ENCODE results near the gene RFTN1. TPM values are rescaled to one million over a fixed set of nuclear protein-coding genes. Genes with fewer than 3 reads are reported as not detected.
A peak's percentile ranks its signal among the peaks of the same experiment; 100 is the strongest.

RFTN1 gene
- total RNA-seq, 2 experiments from 2014 or later, result 81.8 to 152 TPM

- CTCF ChIA-PET (ENCODE audit: unreplicated experiment), result no interaction called here
- TF ChIP-seq EZH2phosphoT487 (IDR thresholded peaks at IDR 0.05; ENCODE audit: borderline replicate concordance, low read depth, low read length), result no peak
- peak; percentile 97 for TF ChIP-seq CTCF (conservative IDR thresholded peaks at IDR 0.05; ENCODE audit: low read length)
- Histone ChIP-seq H3K4me3 (ENCODE audit: low read depth, low read length, poor library complexity, severe bottlenecking) (no peak overlapping the region), H3K36me3 (ENCODE audit: insufficient read depth, low read length) (no peaks in the 10 kb centered on the region), H3K4me1 (ENCODE audit: insufficient read depth, low read length, poor library complexity, severe bottlenecking) (peaks cover 17% of the 10 kb centered on the region), H2AFZ (ENCODE audit: low read length) (peak overlapping the region; percentile 97), H4K20me1 (ENCODE audit: insufficient read depth, low read length) (no peaks in the 10 kb centered on the region), H3K4me2 (ENCODE audit: low read length) (peak overlapping the region; percentile 11; the same call in 1 of the 2 replicates), H3K9me2 (ENCODE audit: insufficient read depth, low read length) (no peaks in the 10 kb centered on the region), H3K9me3 (ENCODE audit: low read length) (0 out of 2 replicates have a peak, but pooled peaks cover 6% of the 10 kb centered on the region), H3K79me2 (ENCODE audit: insufficient read depth, low read depth, low read length) (no peaks in the 10 kb centered on the region), H3K27ac (ENCODE audit: low read depth, low read length, poor library complexity, severe bottlenecking) (no peak overlapping the region)
- BruUV-seq (replicated peaks), result no TSS peak
- POLR2A ChIA-PET, result interaction anchor here (0.6 to 1.1 kb wide), 2 partner anchors 260 to 286 kb away, joined by 3 to 6 read pairs; partner anchors contain the start of genes DPH3 and OXNAD1
- DNase-seq (ENCODE audit: low spot score), result peak; percentile 92
- intact Hi-C loops (cut with micrococcal nuclease; ENCODE audit: unreplicated experiment), result loop anchor here (1.0 to 2.0 kb wide), 4 partner anchors 118 to 502 kb away; no protein-coding TSS in a partner anchor
These were observed 37.3 kb upstream of the RFTN1 start for GRCh38 chr3:16550676-16551341.

GRCh38 chr3:16550305-16550675, 36.8 kb upstream of the RFTN1 start:
- no TSS peak for BruUV-seq (replicated peaks)
- Histone ChIP-seq H4K20me1 (ENCODE audit: insufficient read depth, low read length) (no peaks in the 10 kb centered on the region), H3K27ac (ENCODE audit: low read depth, low read length, poor library complexity, severe bottlenecking) (no peak overlapping the region), H3K9me3 (ENCODE audit: low read length) (0 out of 2 replicates have a peak, but pooled peaks cover 6% of the 10 kb centered on the region), H3K36me3 (ENCODE audit: insufficient read depth, low read length) (no peaks in the 10 kb centered on the region), H3K4me2 (ENCODE audit: low read length) (peak overlapping the region; percentile 11; the same call in 1 of the 2 replicates), H3K9me2 (ENCODE audit: insufficient read depth, low read length) (no peaks in the 10 kb centered on the region), H3K4me3 (ENCODE audit: low read depth, low read length, poor library complexity, severe bottlenecking) (no peak overlapping the region), H3K79me2 (ENCODE audit: insufficient read depth, low read depth, low read length) (no peaks in the 10 kb centered on the region), H2AFZ (ENCODE audit: low read length) (peak overlapping the region; percentile 97), H3K4me1 (ENCODE audit: insufficient read depth, low read length, poor library complexity, severe bottlenecking) (peaks cover 17% of the 10 kb centered on the region)
- peak; percentile 8 for DNase-seq (ENCODE audit: low spot score)
- ChIA-PET POLR2A (interaction anchor here (1.1 kb wide), 1 partner anchor 285 kb away, joined by 3 read pairs; the partner anchor contains the start of genes DPH3 and OXNAD1), CTCF (ENCODE audit: unreplicated experiment) (interaction anchor here (1.0 kb wide), 1 partner anchor 260 kb away, joined by 6 read pairs; no protein-coding TSS in a partner anchor)
- TF ChIP-seq EZH2phosphoT487 (IDR thresholded peaks at IDR 0.05; ENCODE audit: borderline replicate concordance, low read depth, low read length) (no peak), CTCF (conservative IDR thresholded peaks at IDR 0.05; ENCODE audit: low read length) (no peak)
- intact Hi-C loops (cut with micrococcal nuclease; ENCODE audit: unreplicated experiment), result loop anchor here (1.0 to 2.0 kb wide), 4 partner anchors 117 to 501 kb away; no protein-coding TSS in a partner anchor

- no TSS peak for BruUV-seq (replicated peaks)
- CTCF ChIA-PET (ENCODE audit: unreplicated experiment), result no interaction called here
- DNase-seq (ENCODE audit: low spot score), result no peak
- Histone ChIP-seq H3K36me3 (ENCODE audit: insufficient read depth, low read length) (no peaks in the 10 kb centered on the region), H3K27ac (ENCODE audit: low read depth, low read length, poor library complexity, severe bottlenecking) (no peak overlapping the region), H3K9me3 (ENCODE audit: low read length) (0 out of 2 replicates have a peak, but pooled peaks cover 6% of the 10 kb centered on the region), H4K20me1 (ENCODE audit: insufficient read depth, low read length) (no peaks in the 10 kb centered on the region), H3K4me1 (ENCODE audit: insufficient read depth, low read length, poor library complexity, severe bottlenecking) (peaks cover 17% of the 10 kb centered on the region), H2AFZ (ENCODE audit: low read length) (no peak overlapping the region), H3K4me2 (ENCODE audit: low read length) (no peak overlapping the region), H3K9me2 (ENCODE audit: insufficient read depth, low read length) (no peaks in the 10 kb centered on the region), H3K4me3 (ENCODE audit: low read depth, low read length, poor library complexity, severe bottlenecking) (no peak overlapping the region), H3K79me2 (ENCODE audit: insufficient read depth, low read depth, low read length) (no peaks in the 10 kb centered on the region)
- POLR2A ChIA-PET, result interaction anchor here (0.6 kb wide), 1 partner anchor 45 kb away, joined by 4 read pairs; no protein-coding TSS in a partner anchor
- no peak for TF ChIP-seq EZH2phosphoT487 (IDR thresholded peaks at IDR 0.05; ENCODE audit: borderline replicate concordance, low read depth, low read length)
- TF ChIP-seq CTCF (conservative IDR thresholded peaks at IDR 0.05; ENCODE audit: low read length), result no peak
- intact Hi-C loops (cut with micrococcal nuclease; ENCODE audit: unreplicated experiment), result no loop called here
These were observed 35.2 kb upstream of the RFTN1 start for GRCh38 chr3:16548721-16549120.

Measured in OCI-LY7 (cell line).